Suprapubic skin (tissue), 4 donors: ENCODE results near the gene LRP3.

Experiments
- EP300 ChIP-seq: sonication (generic); formaldehyde crosslinking; IDR thresholded peaks from one replicate; pipeline ENCODE4 v1.6.1; 2017; ENCODE audit warnings: antibody characterized with exemption
- POLR2A ChIP-seq, 2 donors: fragments of 450-650 bp; IDR thresholded peaks; one replicate each; pipeline ENCODE4 v1.6.1; 2017; ENCODE audit warnings: antibody characterized with exemption in 2 of 2, mild to moderate bottlenecking in 2 of 2, moderate library complexity in 2 of 2
- POLR2AphosphoS5 ChIP-seq, 3 donors: sonication (generic); formaldehyde crosslinking; IDR thresholded peaks; one replicate each; pipeline ENCODE4 v1.6.1; 2017; ENCODE audit warnings: antibody characterized with exemption in 3 of 3
- TF ChIP-seq, protein P1 (sequence below), 2 donors: fragments of 200-600 bp in 1 of 2; fragments of 450-650 bp in 1 of 2; sonication (generic) in 1 of 2; IDR thresholded peaks; one replicate each; pipeline ENCODE4 v1.5.1; 2016 to 2019; ENCODE audit warnings: antibody characterized with exemption in 2 of 2, mild to moderate bottlenecking in 1 of 2, moderate library complexity in 1 of 2

DNA sequence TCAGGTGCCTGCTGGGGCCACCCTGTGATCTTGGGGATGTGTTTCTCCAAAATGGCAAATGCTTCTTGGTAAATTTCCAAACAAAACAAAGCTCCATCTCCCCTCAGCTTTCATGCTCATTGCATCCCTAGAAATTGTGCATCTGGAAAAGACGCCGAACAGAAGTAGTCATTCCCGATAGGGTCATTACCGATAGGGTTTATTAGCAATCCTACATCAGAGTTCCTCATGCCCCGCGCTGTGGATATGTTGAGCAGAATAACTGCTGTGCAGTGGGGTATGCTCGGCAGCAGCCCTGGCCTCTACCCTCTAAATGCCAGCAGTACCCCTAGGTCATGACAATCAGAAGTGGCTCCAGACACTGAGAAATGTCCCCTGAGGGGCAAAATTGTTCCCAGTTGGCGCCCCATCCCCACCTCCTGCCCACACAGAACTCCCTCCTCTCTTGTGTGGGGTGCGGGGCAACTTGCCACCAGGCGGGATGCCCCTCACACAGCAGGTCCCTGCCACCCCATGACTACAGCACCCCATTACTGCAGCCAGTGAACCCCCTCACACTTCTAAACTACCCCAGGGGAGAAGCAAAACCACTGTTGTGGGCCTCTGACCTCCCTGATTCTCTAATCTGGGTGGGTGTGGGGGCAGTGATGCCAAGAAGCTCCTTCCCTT is 44.5 kb downstream of the LRP3 start:
- no peak for TF ChIP-seq EP300
- TF ChIP-seq, protein P1, sequence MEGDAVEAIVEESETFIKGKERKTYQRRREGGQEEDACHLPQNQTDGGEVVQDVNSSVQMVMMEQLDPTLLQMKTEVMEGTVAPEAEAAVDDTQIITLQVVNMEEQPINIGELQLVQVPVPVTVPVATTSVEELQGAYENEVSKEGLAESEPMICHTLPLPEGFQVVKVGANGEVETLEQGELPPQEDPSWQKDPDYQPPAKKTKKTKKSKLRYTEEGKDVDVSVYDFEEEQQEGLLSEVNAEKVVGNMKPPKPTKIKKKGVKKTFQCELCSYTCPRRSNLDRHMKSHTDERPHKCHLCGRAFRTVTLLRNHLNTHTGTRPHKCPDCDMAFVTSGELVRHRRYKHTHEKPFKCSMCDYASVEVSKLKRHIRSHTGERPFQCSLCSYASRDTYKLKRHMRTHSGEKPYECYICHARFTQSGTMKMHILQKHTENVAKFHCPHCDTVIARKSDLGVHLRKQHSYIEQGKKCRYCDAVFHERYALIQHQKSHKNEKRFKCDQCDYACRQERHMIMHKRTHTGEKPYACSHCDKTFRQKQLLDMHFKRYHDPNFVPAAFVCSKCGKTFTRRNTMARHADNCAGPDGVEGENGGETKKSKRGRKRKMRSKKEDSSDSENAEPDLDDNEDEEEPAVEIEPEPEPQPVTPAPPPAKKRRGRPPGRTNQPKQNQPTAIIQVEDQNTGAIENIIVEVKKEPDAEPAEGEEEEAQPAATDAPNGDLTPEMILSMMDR (IDR thresholded peaks at IDR 0.05), result no peak
- no peak for TF ChIP-seq POLR2AphosphoS5 (IDR thresholded peaks at IDR 0.05)
- TF ChIP-seq POLR2A (IDR thresholded peaks at IDR 0.05), result no peak
